ENCODE results near the gene ULK2.

Gene ULK2

DNA sequence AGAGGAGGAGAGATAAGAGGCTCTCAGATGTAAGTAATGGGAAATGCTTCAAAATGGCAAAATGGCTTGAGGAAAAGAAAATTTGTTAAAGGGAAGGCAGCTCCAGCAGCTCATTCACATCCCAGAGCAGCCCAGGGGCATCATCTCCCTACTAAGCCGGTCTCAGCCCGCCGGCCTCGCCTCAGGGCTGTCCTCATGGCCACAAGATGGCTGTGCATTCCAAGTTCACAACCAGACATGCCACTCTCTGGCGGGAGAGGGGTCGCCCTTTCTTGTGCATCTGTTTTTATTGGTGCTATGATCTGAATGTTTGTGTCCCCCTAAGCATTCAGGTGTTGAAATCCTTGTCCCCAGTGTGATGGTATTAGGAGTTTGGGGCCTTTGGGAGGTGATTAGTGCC, 137.8 kb downstream of the ULK2 start:
- Histone ChIP-seq H3K27ac (ENCODE audit: low read depth, low read length) (no peak overlapping the region), H3K4me3 (ENCODE audit: low read depth, low read length) (no peak overlapping the region), H3K9me3 (ENCODE audit: insufficient read depth, low read depth, low read length) (peaks cover 2% of the 10 kb centered on the region), H3K79me1 (ENCODE audit: low read length) (no peaks in the 10 kb centered on the region), H4K91ac (ENCODE audit: low read depth, low read length) (no peak overlapping the region), H3K27me3 (ENCODE audit: insufficient read depth, low read length) (no peaks in the 10 kb centered on the region), H3K4me1 (ENCODE audit: control insufficient read depth in 1 of 2, insufficient read depth in 2 of 2, low read length in 2 of 2) (no peaks in the 10 kb centered on the region), H2BK120ac (ENCODE audit: insufficient read depth, low read length, poor library complexity) (no peak overlapping the region), H2AK5ac (ENCODE audit: low read length) (no peak overlapping the region), H4K8ac (ENCODE audit: low read depth, low read length) (no peak overlapping the region), H3K9ac (ENCODE audit: low read length) (no peak overlapping the region), H4K12ac (ENCODE audit: low read depth, low read length) (no peak overlapping the region), H3K4ac (ENCODE audit: low read depth, low read length) (no peak overlapping the region), H3K18ac (ENCODE audit: low read length) (no peak overlapping the region), H2BK5ac (ENCODE audit: low read depth, low read length, poor library complexity) (no peak overlapping the region), H3K4me2 (ENCODE audit: low read length) (no peak overlapping the region), H3K79me2 (ENCODE audit: control insufficient read depth, insufficient read depth, low read length, poor library complexity) (no peaks in the 10 kb centered on the region), H2BK12ac (ENCODE audit: low read length) (no peak overlapping the region), H3K14ac (ENCODE audit: low read length) (no peak overlapping the region), H2AFZ (ENCODE audit: insufficient read depth, low read length, poor library complexity) (no peak overlapping the region), H3K23ac (ENCODE audit: low read length) (no peak overlapping the region), H3K36me3 (ENCODE audit: control insufficient read depth in 1 of 2, insufficient read depth in 2 of 2, low read length in 2 of 2) (no peaks in the 10 kb centered on the region)
- DNase-seq, result peak; percentile 53 to 82
- no CpG with 5 or more reads among the region's 6 CpGs for WGBS (ENCODE audit: extremely low coverage, insufficient coverage, insufficient read length)

DNA sequence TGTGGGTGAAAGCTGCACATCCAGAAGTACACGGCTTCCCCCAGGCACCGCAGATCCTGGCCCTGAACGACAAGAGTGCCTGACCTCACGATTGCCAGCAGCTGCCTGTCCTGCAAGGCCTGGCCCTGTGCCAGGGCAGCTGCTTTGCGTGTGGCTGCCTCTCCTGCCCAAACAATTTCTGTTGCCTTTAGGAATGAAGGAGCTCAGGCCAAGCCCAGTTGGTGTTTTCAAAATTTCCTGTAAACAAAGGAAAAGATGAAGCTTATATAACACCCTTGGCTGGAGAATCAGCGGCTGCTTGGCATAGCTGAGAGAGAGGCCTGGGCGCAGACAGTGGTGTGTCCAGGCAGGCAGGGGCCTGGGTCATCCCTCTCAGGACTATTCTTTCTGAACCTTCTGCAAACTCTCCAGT, 139.6 kb downstream of the ULK2 start:
- WGBS (ENCODE audit: extremely low coverage, insufficient coverage, insufficient read length), result no CpG with 5 or more reads among the region's 7 CpGs
- H2BK120ac ChIP-seq (ENCODE audit: insufficient read depth, low read length, poor library complexity), result no peak overlapping the region
- H3K9me3 ChIP-seq (ENCODE audit: insufficient read depth, low read depth, low read length), result peaks cover 2% of the 10 kb centered on the region

DNA sequence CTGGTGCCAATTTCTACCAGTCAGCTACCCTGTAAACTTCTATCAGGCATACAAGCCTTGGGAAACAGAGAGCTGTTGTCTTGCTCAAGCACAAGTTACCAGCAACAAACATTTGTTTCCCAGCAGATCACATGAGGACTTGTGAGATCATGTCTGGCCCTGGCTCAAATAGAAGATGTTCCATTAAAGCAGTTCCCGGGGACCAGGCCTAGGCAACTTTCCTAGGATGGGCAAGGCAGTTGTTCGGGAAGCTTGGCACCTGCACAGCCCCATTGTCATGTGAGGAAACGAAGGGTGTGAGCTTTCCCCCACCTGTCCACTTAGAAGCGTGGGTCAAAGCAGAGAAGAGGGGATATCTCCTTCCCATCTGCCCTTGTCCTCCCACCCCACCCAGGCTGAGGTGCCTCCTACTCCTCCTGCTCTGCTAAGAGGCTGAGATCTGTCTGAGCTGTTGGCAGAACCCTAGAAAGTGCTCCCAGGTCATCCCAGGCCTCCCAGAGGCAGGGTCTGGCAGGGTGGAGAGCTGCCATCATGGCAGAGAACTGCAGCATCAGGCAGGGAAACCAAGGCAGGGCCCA, 140.1 kb downstream of the ULK2 start:
- Histone ChIP-seq H3K27ac (ENCODE audit: low read depth, low read length) (no peak overlapping the region), H2BK120ac (ENCODE audit: insufficient read depth, low read length, poor library complexity) (no peak overlapping the region), H3K14ac (ENCODE audit: low read length) (no peak overlapping the region), H3K79me2 (ENCODE audit: control insufficient read depth, insufficient read depth, low read length, poor library complexity) (no peaks in the 10 kb centered on the region), H4K8ac (ENCODE audit: low read depth, low read length) (no peak overlapping the region), H3K4me2 (ENCODE audit: low read length) (no peak overlapping the region), H2AK5ac (ENCODE audit: low read length) (no peak overlapping the region), H3K36me3 (ENCODE audit: control insufficient read depth in 1 of 2, insufficient read depth in 2 of 2, low read length in 2 of 2) (no peaks in the 10 kb centered on the region), H3K18ac (ENCODE audit: low read length) (no peak overlapping the region), H3K9ac (ENCODE audit: low read length) (no peak overlapping the region), H3K9me3 (ENCODE audit: insufficient read depth, low read depth, low read length) (peaks cover 2% of the 10 kb centered on the region), H3K27me3 (ENCODE audit: insufficient read depth, low read length) (no peaks in the 10 kb centered on the region), H4K12ac (ENCODE audit: low read depth, low read length) (no peak overlapping the region), H3K23ac (ENCODE audit: low read length) (no peak overlapping the region), H3K4me3 (ENCODE audit: low read depth, low read length) (no peak overlapping the region), H3K79me1 (ENCODE audit: low read length) (no peaks in the 10 kb centered on the region), H3K4me1 (ENCODE audit: control insufficient read depth in 1 of 2, insufficient read depth in 2 of 2, low read length in 2 of 2) (no peaks in the 10 kb centered on the region), H2AFZ (ENCODE audit: insufficient read depth, low read length, poor library complexity) (no peak overlapping the region), H2BK5ac (ENCODE audit: low read depth, low read length, poor library complexity) (no peak overlapping the region), H3K4ac (ENCODE audit: low read depth, low read length) (no peak overlapping the region), H4K91ac (ENCODE audit: low read depth, low read length) (no peak overlapping the region), H2BK12ac (ENCODE audit: low read length) (no peak overlapping the region)
- WGBS (ENCODE audit: extremely low coverage, insufficient coverage, insufficient read length), result no CpG with 5 or more reads among the region's 4 CpGs
- DNase-seq, result peak in 1 of 2 donors; percentile 23

More for the DNA sequence above, 139.6 kb downstream of the ULK2 start:
- no peak overlapping the region for H2BK12ac ChIP-seq (ENCODE audit: low read length)
- H2AK5ac ChIP-seq (ENCODE audit: low read length), result no peak overlapping the region
- no peaks in the 10 kb centered on the region for H3K79me2 ChIP-seq (ENCODE audit: control insufficient read depth, insufficient read depth, low read length, poor library complexity)
- no peak overlapping the region for H4K12ac ChIP-seq (ENCODE audit: low read depth, low read length)
- no peak overlapping the region for H3K14ac ChIP-seq (ENCODE audit: low read length)
- H3K23ac ChIP-seq (ENCODE audit: low read length), result no peak overlapping the region
- H3K79me1 ChIP-seq (ENCODE audit: low read length), result no peaks in the 10 kb centered on the region
- no peak overlapping the region for H3K4me3 ChIP-seq (ENCODE audit: low read depth, low read length)
- H4K8ac ChIP-seq (ENCODE audit: low read depth, low read length), result no peak overlapping the region
- H3K27ac ChIP-seq (ENCODE audit: low read depth, low read length), result no peak overlapping the region
- H3K27me3 ChIP-seq (ENCODE audit: insufficient read depth, low read length), result no peaks in the 10 kb centered on the region
- H3K4me1 ChIP-seq (ENCODE audit: control insufficient read depth in 1 of 2, insufficient read depth in 2 of 2, low read length in 2 of 2), result no peaks in the 10 kb centered on the region
- H3K18ac ChIP-seq (ENCODE audit: low read length), result no peak overlapping the region
- H3K36me3 ChIP-seq (ENCODE audit: control insufficient read depth in 1 of 2, insufficient read depth in 2 of 2, low read length in 2 of 2), result no peaks in the 10 kb centered on the region
- DNase-seq, result peak in 1 of 2 donors; percentile 51
- H2AFZ ChIP-seq (ENCODE audit: insufficient read depth, low read length, poor library complexity), result no peak overlapping the region
- H2BK5ac ChIP-seq (ENCODE audit: low read depth, low read length, poor library complexity), result no peak overlapping the region
- H3K9ac ChIP-seq (ENCODE audit: low read length), result no peak overlapping the region
- no peak overlapping the region for H4K91ac ChIP-seq (ENCODE audit: low read depth, low read length)
- no peak overlapping the region for H3K4me2 ChIP-seq (ENCODE audit: low read length)
- H3K4ac ChIP-seq (ENCODE audit: low read depth, low read length), result no peak overlapping the region

DNA sequence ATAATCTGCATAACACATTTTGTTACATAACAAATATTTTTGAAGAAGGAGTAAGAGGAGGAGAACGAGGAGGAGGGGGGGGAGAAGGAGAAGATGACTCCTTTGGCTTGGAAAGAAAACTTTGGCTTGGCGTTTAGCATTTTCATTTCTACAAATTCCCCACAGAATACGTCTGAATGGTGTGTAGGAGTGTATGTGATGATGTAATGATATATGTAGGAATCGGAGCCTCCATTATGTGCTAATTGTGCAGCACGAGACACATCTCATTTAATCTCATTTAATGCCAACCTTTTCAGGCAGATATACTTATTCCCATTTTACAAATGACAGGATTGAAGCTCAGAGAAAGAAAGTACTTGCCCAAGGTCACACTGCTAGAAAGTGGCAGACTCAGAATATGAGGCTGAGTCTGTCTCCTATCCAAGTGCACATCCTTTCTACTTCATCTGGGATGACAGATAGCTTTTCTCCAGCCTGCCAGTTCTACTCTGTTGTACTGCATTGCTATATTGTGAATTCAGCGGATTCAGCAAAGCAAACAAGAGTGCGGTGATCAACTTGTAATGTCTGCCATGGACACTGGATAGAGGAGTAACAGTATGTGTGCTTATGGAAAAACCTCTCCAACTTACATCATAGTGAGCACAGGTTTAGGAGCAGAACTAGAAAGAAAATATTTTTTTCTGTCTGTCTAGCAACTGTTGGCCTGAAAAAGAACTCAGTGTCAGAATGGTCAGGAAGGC, 140.9 kb downstream of the ULK2 start:
- no peak overlapping the region for H3K27ac ChIP-seq (ENCODE audit: low read depth, low read length)
- no peak overlapping the region for H4K12ac ChIP-seq (ENCODE audit: low read depth, low read length)
- no peak overlapping the region for H4K8ac ChIP-seq (ENCODE audit: low read depth, low read length)
- H3K18ac ChIP-seq (ENCODE audit: low read length), result no peak overlapping the region
- no peak overlapping the region for H3K14ac ChIP-seq (ENCODE audit: low read length)
- H3K9me3 ChIP-seq (ENCODE audit: insufficient read depth, low read depth, low read length), result peaks cover 2% of the 10 kb centered on the region
- no peak overlapping the region for H2BK12ac ChIP-seq (ENCODE audit: low read length)
- no peak overlapping the region for H3K4ac ChIP-seq (ENCODE audit: low read depth, low read length)
- H4K91ac ChIP-seq (ENCODE audit: low read depth, low read length), result no peak overlapping the region
- no peaks in the 10 kb centered on the region for H3K79me1 ChIP-seq (ENCODE audit: low read length)
- no peak overlapping the region for H2BK5ac ChIP-seq (ENCODE audit: low read depth, low read length, poor library complexity)
- no peak overlapping the region for H2BK120ac ChIP-seq (ENCODE audit: insufficient read depth, low read length, poor library complexity)
- no peak overlapping the region for H3K23ac ChIP-seq (ENCODE audit: low read length)
- no peaks in the 10 kb centered on the region for H3K4me1 ChIP-seq (ENCODE audit: control insufficient read depth in 1 of 2, insufficient read depth in 2 of 2, low read length in 2 of 2)
- no peak overlapping the region for H3K4me2 ChIP-seq (ENCODE audit: low read length)
- no peak overlapping the region for H2AK5ac ChIP-seq (ENCODE audit: low read length)
- DNase-seq, result peak in 1 of 2 donors; percentile 17
- no peak overlapping the region for H3K9ac ChIP-seq (ENCODE audit: low read length)
- no peaks in the 10 kb centered on the region for H3K79me2 ChIP-seq (ENCODE audit: control insufficient read depth, insufficient read depth, low read length, poor library complexity)
- no peaks in the 10 kb centered on the region for H3K36me3 ChIP-seq (ENCODE audit: control insufficient read depth in 1 of 2, insufficient read depth in 2 of 2, low read length in 2 of 2)
- H3K4me3 ChIP-seq (ENCODE audit: low read depth, low read length), result no peak overlapping the region
- no CpG with 5 or more reads among the region's 7 CpGs for WGBS (ENCODE audit: extremely low coverage, insufficient coverage, insufficient read length)
- no peaks in the 10 kb centered on the region for H3K27me3 ChIP-seq (ENCODE audit: insufficient read depth, low read length)
- H2AFZ ChIP-seq (ENCODE audit: insufficient read depth, low read length, poor library complexity), result no peak overlapping the region

Data from trophoblast cell (in vitro differentiated cells and primary cell).